Stimulated activated CD8-positive, alpha-beta memory T cell treated with anti-CD3 and anti-CD28 coated beads, Interleukin-2, amount 100 ng/mL, for 48 hours (primary cell): Measurements from ENCODE around the gene HYAL3.
A peak's percentile ranks its signal among the peaks of the same experiment; 100 is the strongest.
"Not testable (repeated sequence)": the region's sequence is repeated elsewhere in the genome, so short reads cannot be mapped to it uniquely, and the experiment has no call there.

Source experiments
- DNase-seq, 2 donors: peaks; one replicate each; pipeline ENCODE4 v3.0.0-alpha.2; 2020; ENCODE audit warnings: low read depth in 2 of 2

HYAL3 gene

DNA sequence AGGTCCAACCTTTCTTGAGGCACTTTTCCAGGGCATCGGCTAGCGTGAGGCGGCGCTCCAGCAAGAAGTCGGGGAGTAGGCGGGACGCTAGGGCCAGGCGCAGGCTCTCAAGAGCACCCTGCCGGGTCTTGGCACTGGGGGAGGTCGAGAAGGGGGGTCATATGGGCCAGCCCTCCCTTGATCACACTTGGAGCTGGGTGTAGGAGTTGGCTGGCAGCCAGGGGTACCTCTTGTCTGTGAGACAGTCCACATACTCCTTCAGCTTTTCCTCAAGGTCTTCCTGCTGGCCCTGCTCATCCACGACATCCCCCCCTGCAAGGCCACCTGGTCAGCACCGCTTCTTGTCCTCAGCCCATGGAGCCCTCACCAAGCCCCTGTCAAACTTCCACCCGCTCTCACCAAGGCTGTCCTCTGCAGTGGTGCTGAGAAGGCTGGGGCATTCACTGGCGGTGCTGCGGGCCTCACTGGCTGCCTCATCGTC is 9.0 kb downstream of the HYAL3 start:
- no peak for DNase-seq

DNA sequence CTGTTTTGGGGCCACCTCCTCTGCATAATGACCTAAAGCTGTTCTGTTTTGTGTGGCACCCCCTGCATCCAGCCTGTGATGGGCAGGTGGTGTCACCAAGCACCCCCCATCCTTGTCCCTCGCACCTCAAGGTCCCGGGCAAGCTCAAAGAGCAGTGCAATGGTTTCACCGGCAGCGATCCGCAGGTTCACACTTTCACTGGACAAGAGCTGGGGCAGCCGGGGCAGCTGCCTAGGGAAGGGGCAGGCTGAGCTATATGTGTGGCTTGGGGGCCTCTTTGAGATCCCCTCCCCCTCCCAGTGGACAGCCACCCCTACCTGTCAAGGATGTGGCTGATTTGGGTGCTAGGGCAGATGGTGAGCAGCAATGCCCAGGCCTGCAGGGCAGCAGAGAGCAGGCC is 10.1 kb downstream of the HYAL3 start:
- no peak for DNase-seq

DNA sequence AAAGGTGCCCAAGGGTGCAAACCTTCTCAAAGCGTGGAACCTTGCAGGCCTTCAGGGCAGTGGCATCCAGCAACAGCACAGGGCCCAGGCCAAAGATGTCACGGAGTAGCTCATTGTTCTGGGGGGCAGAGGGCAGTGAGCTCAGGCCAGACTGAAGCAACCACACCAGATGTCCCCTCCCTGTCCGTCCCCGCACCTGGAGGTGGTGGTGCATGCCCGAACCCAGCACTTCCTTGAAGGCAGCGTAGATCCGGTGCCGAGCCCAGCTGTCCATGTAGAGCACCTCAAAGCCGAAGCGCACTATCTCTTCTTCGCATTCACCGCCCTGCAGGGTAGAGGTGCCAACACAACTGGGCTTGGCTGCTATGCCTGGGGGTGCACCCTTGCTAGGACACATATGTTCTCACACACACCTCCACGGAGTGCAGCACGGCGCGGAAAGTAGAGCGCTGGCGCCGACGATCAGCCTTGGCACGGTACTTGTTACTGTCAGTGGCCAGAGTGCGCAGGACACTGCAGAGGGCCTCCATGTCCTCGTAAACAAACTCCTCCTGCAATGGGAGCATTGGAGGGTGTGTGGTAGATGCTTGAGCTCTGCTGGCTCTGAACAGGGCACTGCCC is 10.7 kb downstream of the HYAL3 start:
- no peak for DNase-seq

DNA sequence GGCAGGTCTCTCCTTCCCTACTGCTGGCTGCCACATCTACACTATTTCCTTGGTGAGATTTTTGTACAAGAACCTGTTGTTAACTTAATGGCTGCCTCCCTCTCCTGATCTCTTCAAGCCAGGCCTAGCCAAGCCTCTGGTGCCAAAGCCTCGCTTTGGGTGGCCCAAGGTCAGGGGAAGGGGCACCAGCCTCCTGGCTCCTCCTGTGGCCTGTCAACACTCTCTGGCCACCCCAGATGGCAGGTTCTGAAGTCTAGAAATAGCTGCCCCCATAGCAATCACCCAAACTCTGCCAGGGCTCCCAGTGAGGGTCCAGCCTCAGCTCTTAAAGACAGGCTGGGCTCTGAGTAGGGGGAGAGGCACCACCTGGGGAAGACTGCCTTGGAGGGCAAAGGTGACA is 11.9 kb downstream of the HYAL3 start:
- no peak for DNase-seq

DNA sequence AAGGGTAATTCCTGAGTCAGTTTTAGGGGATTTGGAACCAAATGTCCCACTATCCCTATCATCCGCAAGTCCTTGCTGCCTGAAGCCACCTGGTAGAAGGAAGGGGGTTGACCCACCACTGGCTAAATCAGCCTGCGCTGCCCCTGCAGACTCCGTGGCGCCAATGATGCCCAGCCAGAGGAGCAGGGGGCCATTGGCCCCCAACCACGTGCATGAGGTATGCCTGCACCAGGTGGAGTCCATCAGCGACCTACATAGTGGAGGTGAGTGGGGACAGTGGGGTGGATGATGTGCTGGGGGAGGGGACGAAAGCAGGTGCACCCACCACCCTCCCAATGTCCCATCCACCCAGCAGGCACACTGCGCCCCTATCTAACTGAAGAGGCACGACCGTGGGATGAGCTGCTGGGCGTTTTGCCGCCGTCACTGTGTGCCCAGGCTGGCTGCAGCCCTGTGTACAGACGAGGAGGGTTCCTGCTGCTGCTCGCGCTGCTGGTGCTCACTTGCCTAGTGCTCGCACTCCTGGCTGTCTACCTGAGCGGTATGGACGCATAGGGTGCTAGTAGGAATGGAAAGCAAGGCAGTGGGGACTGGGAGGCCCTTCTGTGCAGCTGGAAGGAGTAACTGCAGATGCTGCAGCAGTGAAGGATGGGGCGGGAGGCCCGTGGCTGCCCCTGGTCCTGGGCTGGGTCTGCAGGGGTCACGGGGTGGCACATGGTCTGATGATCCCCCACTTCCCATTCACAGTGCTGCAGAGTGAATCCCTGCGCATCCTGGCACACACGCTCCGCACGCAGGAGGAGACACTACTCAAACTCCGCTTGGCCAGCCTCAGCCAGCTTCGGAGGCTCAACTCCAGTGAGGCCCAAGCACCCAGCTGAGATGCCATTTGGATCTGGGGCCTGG is 12.6 kb downstream of the HYAL3 start:
- DNase-seq, result no peak

DNA sequence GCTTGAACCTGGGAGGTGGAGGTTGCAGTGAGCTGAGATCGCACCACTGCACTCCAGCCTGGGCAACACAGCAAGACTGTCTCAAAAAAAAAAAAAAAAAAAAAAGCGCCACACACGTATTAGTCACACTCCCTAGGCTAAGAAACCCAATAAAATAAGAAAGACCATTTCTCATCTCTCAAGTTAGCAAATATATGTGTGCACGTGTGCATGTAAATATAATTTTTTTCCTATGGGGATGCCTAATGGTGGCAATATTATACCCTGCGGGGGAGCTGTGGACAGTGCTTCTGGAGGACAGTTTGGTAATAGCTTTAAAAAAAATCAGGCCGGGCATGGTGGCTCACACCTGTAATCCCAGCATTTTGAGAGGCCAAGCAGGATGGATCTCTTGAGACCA is 15.1 kb downstream of the HYAL3 start:
- not testable (repeated sequence) for DNase-seq

DNA sequence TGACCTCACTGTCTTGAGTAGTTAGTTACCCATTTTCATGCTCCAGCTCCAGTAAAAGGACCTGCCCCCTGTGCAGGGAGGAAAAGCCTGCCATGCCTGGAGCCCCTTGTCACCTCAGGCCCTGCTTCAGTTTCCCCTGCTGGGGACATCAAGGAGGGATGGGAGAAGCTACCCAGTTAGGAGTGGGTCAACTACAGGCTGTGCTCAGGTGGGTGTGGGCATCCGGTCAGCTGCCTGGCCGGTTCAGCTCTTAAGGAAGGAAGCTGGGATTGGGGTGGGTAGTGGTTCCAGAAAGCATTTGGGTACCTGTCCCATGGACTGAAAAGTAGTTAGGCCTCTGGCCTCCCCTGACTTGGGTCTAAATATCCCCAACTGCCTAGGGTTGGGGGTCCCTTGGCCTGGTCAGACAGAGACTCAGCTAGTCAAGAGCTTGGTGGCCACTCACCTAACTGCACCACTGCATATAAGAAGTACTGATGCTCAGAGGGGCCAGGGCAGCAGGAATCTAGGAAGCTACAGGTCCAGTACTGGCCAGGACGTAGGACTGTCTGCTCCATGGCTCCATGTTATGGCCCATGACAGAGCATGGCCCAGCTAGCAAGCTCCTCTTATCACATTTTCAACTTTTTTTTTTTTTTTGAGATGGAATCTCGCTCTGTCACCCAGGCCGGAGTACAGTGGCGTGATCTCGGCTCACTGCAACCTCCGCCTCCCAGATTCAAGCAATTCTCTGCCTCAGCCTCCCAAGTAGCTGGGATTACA is 19.8 kb downstream of the HYAL3 start:
- no peak for DNase-seq

DNA sequence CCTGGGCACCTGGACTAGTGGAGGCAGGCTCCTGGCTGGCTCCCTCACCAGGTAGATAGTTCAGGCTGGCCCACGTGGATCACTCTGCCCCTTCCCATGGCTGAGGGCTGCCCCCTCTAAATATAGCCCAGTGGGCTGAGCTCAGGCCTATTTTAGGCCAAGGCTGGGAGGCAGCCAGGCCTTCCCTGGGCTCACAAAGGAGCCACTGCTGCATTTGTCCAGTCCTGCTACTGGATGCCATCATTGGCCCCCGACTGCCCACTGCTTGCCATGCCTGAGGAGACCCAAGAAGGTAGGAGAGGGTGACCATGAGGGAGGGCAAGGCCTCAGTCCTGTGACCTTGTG is 20.4 kb downstream of the HYAL3 start, which contains the start of gene LSMEM2:
Gene LSMEM2 (plus strand): TSS at position 208 of the 345 bp plus-strand sequence. CDS start 27 bp downstream, at position 235.
- DNase-seq, result no peak

DNA sequence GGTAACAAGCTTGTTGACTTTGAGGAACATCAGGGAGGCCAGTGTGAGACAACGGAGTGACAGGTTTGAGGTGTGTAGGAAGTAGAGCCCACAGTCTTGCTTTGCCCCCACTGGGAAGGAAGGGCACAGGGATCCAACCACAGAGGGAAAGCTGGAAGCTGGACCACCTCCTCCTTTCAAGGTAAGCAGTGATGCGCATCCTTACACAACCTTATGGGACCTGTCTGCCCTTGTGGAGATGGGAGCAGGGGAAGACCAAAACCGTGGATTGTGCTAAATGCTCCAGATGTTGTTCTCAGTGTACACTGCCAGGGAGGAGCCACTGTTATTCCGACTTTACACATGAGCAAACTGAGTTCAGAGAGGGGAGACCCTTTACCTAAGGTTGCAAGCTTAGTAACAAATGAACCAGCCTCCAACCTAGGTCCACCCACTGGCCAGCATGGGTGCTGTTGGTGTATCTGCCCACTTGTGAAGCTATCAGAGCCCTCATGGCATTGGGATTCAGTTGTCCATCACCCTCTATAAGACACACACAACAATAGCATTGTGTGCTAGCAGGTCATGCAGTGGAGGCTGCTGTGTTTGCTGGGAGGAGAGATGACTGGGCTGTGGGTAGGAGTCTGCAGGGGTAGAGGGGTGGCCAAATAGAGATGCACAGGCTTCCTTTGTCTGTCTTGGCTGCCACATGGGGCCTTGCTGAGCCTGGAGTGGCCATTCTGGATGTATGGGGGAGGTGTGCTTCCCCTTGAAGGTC is 20.9 kb downstream of the HYAL3 start:
- no peak for DNase-seq

DNA sequence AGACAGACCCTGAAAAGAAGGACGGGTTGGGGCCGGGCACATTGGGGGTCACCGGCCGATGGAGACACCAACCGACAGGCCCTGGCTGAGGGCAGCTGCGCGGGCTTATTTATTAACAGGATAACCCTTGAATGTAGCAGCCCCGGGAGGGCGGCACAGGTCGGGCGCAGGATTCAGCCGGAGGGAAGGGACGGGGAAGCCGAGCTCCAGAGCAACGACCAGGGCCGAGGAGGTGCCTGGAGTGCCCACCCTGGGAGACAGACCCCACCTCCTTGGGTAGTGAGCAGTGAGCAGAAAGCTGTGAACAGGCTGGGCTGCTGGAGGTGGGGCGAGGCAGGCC is 22.5 kb downstream of the HYAL3 start:
- DNase-seq, result no peak

DNA sequence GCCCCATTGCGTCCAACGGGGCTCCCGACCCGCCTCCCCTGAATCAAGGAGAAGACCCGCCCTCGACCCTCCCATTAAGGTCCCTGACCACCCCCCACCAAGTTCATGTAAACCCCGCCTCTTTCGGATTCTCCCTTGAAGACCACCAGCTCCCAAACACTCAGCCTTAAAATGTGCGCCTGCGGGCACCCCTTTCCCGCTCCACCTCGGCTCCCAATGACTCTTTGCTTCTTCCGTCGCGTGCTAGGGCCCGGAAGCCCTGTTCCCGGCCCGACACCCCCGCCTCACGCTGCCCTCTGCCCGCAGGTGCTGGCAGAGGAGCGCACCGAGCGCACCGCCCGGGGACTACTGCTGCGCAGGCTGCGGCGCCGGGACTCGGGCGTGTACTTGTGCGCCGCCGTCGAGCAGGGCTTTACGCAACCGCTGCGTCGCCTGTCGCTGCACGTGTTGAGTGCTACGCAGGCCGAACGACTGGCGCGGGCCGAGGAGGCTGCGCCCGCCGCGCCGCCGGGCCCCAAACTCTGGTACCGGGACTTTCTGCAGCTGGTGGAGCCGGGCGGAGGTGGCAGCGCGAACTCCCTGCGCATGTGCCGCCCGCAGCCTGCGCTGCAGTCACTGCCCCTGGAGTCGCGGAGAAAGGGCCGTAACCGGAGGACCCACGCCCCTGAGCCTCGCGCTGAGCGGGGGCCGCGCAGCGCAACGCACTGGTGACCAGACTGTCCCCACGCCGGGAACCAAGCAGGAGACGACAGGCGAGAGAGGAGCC is 23.0 kb downstream of the HYAL3 start:
- DNase-seq, result no peak

DNA sequence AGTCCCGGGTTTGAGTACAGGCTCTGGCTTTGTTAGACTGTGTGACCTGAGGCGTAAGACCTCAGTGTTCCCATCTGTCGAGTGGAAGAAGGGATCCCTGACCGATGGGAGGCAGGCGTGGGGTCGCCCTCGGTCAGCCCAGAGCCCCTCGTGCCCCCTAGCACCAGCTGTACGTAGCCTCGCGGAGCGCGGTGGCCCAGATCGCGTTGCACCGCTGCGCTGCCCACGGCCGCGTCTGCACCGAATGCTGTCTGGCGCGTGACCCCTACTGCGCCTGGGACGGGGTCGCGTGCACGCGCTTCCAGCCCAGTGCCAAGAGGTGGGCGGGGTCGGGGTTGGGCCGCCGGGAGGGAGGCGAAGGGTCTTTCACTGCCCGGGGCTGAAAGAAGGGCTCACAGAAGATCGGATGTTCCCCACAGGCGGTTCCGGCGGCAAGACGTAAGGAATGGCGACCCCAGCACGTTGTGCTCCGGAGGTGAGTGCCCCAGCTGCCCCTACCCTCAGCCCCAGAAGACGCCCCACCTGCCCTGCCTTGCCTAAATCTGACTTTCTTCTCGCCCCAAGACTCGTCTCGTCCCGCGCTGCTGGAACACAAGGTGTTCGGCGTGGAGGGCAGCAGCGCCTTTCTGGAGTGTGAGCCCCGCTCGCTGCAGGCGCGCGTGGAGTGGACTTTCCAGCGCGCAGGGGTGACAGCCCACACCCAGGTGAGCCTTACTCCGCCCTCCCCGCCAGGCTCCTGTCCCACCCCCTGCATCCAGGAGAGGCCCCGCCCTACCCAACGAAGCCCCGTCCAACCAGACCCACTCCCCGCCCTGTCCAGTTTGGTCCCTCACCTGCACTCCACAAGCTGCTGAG is 23.8 kb downstream of the HYAL3 start:
- DNase-seq, result no peak

DNA sequence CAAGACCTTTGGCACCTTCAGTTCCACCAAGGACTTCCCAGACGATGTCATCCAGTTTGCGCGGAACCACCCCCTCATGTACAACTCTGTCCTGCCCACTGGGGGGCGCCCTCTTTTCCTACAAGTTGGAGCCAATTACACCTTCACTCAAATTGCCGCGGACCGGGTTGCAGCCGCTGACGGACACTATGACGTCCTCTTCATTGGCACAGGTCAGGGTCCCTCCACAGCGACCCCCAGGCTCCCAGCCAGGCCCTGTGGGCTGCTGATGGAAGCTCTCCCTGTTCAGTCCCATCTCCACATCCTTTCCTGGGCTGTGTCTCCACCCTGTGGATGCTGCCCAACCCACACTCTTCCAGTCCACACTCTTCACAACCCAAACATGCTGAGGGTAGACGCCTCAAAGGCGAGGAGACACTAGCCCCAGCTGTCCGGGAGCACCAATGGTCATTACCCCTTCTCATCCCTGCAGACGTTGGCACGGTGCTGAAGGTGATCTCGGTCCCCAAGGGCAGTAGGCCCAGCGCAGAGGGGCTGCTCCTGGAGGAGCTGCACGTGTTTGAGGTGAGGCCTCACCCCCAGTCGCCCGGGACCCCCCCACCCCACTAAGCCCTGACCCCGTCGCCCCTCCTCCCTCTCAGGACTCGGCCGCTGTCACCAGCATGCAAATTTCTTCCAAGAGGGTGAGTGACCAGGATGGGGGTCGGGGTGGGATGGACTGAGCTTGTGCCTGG is 24.7 kb downstream of the HYAL3 start:
- DNase-seq, result peak; percentile 60 to 69

DNA sequence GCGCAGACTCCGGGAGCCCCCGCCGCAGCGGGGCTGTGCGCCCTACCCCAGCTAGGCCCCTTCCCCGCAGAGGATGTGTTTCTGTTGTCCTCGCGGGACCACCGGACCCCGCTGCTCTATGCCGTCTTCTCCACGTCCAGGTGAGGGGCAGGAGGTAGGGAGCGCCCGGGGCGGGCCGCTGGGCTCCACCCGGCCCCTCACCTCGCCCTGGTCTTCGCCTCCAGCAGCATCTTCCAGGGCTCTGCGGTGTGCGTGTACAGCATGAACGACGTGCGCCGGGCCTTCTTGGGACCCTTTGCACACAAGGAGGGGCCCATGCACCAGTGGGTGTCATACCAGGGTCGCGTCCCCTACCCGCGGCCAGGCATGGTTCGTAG is 25.5 kb downstream of the HYAL3 start:
- no peak for DNase-seq

DNA sequence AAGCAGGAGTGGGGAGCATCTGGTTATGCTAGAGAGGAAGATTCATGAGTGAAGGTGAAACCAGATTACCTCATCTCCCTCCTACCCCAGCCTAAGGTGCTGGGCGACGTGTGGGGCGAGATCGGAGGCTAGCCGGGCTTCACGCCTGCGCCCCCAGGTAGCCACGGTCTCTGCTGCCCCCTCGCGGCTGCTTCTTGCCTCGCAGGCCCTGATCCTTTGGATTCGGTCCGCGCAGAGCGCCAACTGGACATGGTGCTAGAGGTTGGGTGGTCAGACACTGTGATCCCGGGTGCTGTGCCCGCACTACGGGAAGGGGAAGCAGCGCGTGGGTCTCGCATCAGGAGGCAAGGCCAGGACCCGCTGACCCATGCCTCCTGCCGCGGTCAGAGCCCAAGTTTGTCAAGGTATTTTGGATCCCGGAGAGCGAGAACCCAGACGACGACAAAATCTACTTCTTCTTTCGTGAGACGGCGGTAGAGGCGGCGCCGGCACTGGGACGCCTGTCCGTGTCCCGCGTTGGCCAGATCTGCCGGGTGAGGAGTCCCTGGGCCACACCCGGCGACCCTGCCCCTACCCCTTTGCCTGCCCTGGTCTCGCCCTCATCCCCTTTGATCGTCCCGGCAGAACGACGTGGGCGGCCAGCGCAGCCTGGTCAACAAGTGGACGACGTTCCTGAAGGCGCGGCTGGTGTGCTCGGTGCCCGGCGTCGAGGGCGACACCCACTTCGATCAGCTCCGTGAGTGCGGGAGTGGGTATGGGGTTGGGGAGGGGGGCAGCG is 26.1 kb downstream of the HYAL3 start:
- peak; percentile 85 to 89 for DNase-seq

DNA sequence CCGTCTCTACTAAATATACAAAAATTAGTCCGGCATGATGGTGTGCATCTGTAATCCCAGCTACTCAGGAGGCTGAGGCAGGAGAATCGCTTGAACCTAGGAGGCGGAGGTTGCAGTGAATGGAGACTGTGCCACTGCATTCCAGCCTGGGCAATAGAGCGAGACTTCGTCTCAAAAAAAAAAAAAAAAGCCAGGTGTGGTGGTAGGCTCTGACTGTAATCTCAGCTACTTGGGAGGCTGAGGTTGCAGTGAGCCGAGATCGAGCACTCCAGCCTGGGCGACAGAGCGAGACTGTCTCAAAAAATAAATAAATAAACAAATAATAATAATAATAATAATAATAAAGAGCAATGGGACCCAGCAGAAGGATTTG is 26.7 kb downstream of the HYAL3 start:
- DNase-seq, result not testable (repeated sequence)

DNA sequence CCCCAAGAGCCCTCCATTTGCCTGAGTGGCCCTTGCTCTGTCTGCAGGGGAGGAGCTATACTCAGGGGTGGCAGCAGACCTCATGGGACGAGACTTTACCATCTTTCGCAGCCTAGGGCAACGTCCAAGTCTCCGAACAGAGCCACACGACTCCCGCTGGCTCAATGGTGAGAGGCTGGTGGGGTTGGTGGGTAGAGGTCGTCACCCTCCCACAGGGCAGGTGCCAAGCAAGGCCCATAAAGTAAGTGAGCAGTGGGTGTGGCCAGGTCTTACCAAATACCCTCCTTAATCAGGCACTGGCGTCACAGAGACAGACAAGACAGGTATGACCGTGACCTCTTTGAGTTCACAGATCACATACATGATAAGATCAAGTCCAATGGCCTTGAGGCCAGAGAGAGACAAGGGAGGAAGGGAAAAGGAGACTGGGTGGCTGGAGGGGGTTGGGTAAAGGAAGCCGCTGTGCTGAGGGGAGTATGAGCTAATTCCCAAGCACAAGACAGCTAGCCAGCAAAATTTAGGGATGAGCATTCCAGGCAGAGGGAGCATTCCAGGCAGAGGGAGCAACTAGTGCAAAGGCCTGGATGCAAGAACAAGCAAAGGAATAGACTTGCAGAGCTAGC is 27.8 kb downstream of the HYAL3 start:
- no peak for DNase-seq
